ENCODE measurements around the gene IL11RA.
"Not testable (repeated sequence)": the region's sequence is repeated elsewhere in the genome, so short reads cannot be mapped to it uniquely, and the experiment has no call there.

The IL11RA gene

GRCh38 chr9:34628656-34629490 is 23.1 kb upstream of the IL11RA start, which contains the start of gene ARID3C:
Gene ARID3C (minus strand): TSS chr9:34629066. CDS start chr9:34628014, 1,052 bp downstream.
- H3K4me3 ChIP-seq (ENCODE audit: low read depth, low read length): peak within 1 kb of the TSS; percentile 36

GRCh38 chr9:34629491-34629808 is 22.5 kb upstream of the IL11RA start:
- no peak for DNase-seq (ENCODE audit: low read depth)
- no peak overlapping the region for H3K4me3 ChIP-seq (ENCODE audit: low read depth, low read length)

More at GRCh38 chr9:34628656-34629490, 23.1 kb upstream of the IL11RA start, which contains the start of gene ARID3C:
- DNase-seq (ENCODE audit: low read depth): no peak

- DNase-seq (ENCODE audit: low read depth): no peak
- no peak overlapping the region for H3K4me3 ChIP-seq (ENCODE audit: low read depth, low read length)
Observed at GRCh38 chr9:34630402-34631154, 21.4 kb upstream of the IL11RA start.

- H3K4me3 ChIP-seq (ENCODE audit: low read depth, low read length): no peak overlapping the region
- no peak for DNase-seq (ENCODE audit: low read depth)
Observed at GRCh38 chr9:34633166-34633565, 18.8 kb upstream of the IL11RA start.

- H3K4me3 ChIP-seq (ENCODE audit: low read depth, low read length): no peak overlapping the region
- DNase-seq (ENCODE audit: low read depth): no peak
Observed at GRCh38 chr9:34633851-34634550, 18.0 kb upstream of the IL11RA start.

- H3K4me3 ChIP-seq (ENCODE audit: low read depth, low read length): no peak overlapping the region
- no peak for DNase-seq (ENCODE audit: low read depth)
Observed at GRCh38 chr9:34634551-34635248, 17.3 kb upstream of the IL11RA start.

- DNase-seq (ENCODE audit: low read depth): no peak
- no peak overlapping the region for H3K4me3 ChIP-seq (ENCODE audit: low read depth, low read length)
Observed at GRCh38 chr9:34635556-34635955, 16.4 kb upstream of the IL11RA start.

GRCh38 chr9:34636791-34637355 is 15.1 kb upstream of the IL11RA start:
- H3K4me3 ChIP-seq (ENCODE audit: low read depth, low read length): peak overlapping the region; percentile 81
- DNase-seq (ENCODE audit: low read depth): no peak

- peak; percentile 81 for DNase-seq (ENCODE audit: low read depth)
- H3K4me3 ChIP-seq (ENCODE audit: low read depth, low read length): peak within 1 kb of the TSS; percentile 81
Observed at GRCh38 chr9:34637356-34638137, 14.4 kb upstream of the IL11RA start, which contains the start of gene SIGMAR1. Gene SIGMAR1 (minus strand): TSS chr9:34637787. CDS start chr9:34637697, 90 bp downstream.

GRCh38 chr9:34638138-34638445 is 13.9 kb upstream of the IL11RA start:
- peak overlapping the region; percentile 81 for H3K4me3 ChIP-seq (ENCODE audit: low read depth, low read length)
- DNase-seq (ENCODE audit: low read depth): no peak

- not testable (repeated sequence) for H3K4me3 ChIP-seq (ENCODE audit: low read depth, low read length); DNase-seq (ENCODE audit: low read depth)
Observed at GRCh38 chr9:34639322-34639721, 12.7 kb upstream of the IL11RA start.

GRCh38 chr9:34642679-34643078 is 9.3 kb upstream of the IL11RA start:
- H3K4me3 ChIP-seq (ENCODE audit: low read depth, low read length): no peak overlapping the region
- DNase-seq (ENCODE audit: low read depth): no peak

GRCh38 chr9:34644766-34645314 is 7.1 kb upstream of the IL11RA start:
- H3K4me3 ChIP-seq (ENCODE audit: low read depth, low read length): no peak overlapping the region
- no peak for DNase-seq (ENCODE audit: low read depth)

GRCh38 chr9:34646211-34647083 is 5.5 kb upstream of the IL11RA start, which contains the start of gene GALT:
Gene GALT (plus strand): TSS chr9:34646675. CDS start chr9:34646705, 30 bp downstream.
- peak within 1 kb of the TSS; percentile 80 for H3K4me3 ChIP-seq (ENCODE audit: low read depth, low read length)
- DNase-seq (ENCODE audit: low read depth): peak; percentile 41

- H3K4me3 ChIP-seq (ENCODE audit: low read depth, low read length): peak overlapping the region; percentile 80
- DNase-seq (ENCODE audit: low read depth): no peak
Observed at GRCh38 chr9:34647084-34647403, 4.9 kb upstream of the IL11RA start.

- peak overlapping the region; percentile 80 for H3K4me3 ChIP-seq (ENCODE audit: low read depth, low read length)
- DNase-seq (ENCODE audit: low read depth): no peak
Observed at GRCh38 chr9:34647651-34648050, 4.3 kb upstream of the IL11RA start.

- H3K4me3 ChIP-seq (ENCODE audit: low read depth, low read length): no peak overlapping the region
- no peak for DNase-seq (ENCODE audit: low read depth)
Observed at GRCh38 chr9:34648673-34649072, 3.3 kb upstream of the IL11RA start.
